GM12891 (cell line): ENCODE data around the gene RAB2B.
"Not testable (repeated sequence)": the region's sequence is repeated elsewhere in the genome, so short reads cannot be mapped to it uniquely, and the experiment has no call there.

Experiments
- DNase-seq: peaks from one replicate; pipeline ENCODE4 v3.0.0; 2011; ENCODE audit warnings: low spot score; ENCODE audit not compliant: insufficient read length
- FAIRE-seq: peaks from 2 replicates; lab custom pipeline; 2011; peaks lifted over from hg19 to GRCh38; lab: Jason Lieb, UNC
- PAX5 ChIP-seq: IDR thresholded peaks from 2 replicates; pipeline ENCODE4 v1.6.1; 2011; ENCODE audit warnings: low read length, moderate library complexity, mild to moderate bottlenecking; ENCODE audit not compliant: insufficient read depth, severe bottlenecking
- POLR2A ChIP-seq: IDR thresholded peaks from 2 replicates; pipeline ENCODE4 v1.6.1; 2011; ENCODE audit warnings: low read depth, low read length, control low read depth
- POLR2AphosphoS5 ChIP-seq: IDR thresholded peaks from 2 replicates; pipeline ENCODE4 v1.6.1; 2011; ENCODE audit warnings: low read depth, low read length, control low read depth
- POU2F2 ChIP-seq: IDR thresholded peaks from 2 replicates; pipeline ENCODE4 v1.6.1; 2011; ENCODE audit warnings: low read depth, mild to moderate bottlenecking, control low read depth, low read length, moderate library complexity
- SPI1 ChIP-seq: IDR thresholded peaks from 2 replicates; pipeline ENCODE4 v1.6.1; 2011; ENCODE audit warnings: low read depth, low read length, control low read depth
- TAF1 ChIP-seq: IDR thresholded peaks from 2 replicates; pipeline ENCODE4 v1.6.1; 2011; ENCODE audit warnings: low read depth, low read length, control low read depth

The RAB2B gene

GRCh38 chr14:21494902-21495762 is 18.4 kb upstream of the RAB2B start:
- no peak for TF ChIP-seq TAF1
- no peak for TF ChIP-seq POU2F2
- TF ChIP-seq PAX5: no peak
- no peak for TF ChIP-seq POLR2A
- no peak for TF ChIP-seq POLR2AphosphoS5
- TF ChIP-seq SPI1: no peak
- no peak for DNase-seq

GRCh38 chr14:21486640-21487087 is 9.9 kb upstream of the RAB2B start:
- DNase-seq (no peak), FAIRE-seq (no peak)
- TF ChIP-seq POU2F2: no peak
- no peak for TF ChIP-seq TAF1
- TF ChIP-seq PAX5: no peak
- TF ChIP-seq POLR2AphosphoS5: no peak
- no peak for TF ChIP-seq SPI1
- no peak for TF ChIP-seq POLR2A

More at GRCh38 chr14:21494902-21495762, 18.4 kb upstream of the RAB2B start:
- no peak for FAIRE-seq

GRCh38 chr14:21476523-21476924 is 235 bp downstream of the RAB2B start:
- FAIRE-seq: no peak
- TF ChIP-seq PAX5 (no peak), POLR2A (peak; percentile 75; the same call in 1 of the 2 replicates)

GRCh38 chr14:21475767-21476522 is 814 bp downstream of the RAB2B start:
- TF ChIP-seq PAX5 (no peak), SPI1 (no peak), POLR2AphosphoS5 (no peak), POLR2A (no peak), POU2F2 (no peak), TAF1 (no peak)
- FAIRE-seq (no peak), DNase-seq (no peak)

More at GRCh38 chr14:21476523-21476924, 235 bp downstream of the RAB2B start:
- peak; percentile 37 for DNase-seq

GRCh38 chr14:21467616-21468015 is 9.1 kb downstream of the RAB2B start:
- FAIRE-seq (no peak), DNase-seq (no peak)
- TF ChIP-seq POLR2A (no peak), SPI1 (no peak), POLR2AphosphoS5 (no peak), PAX5 (no peak), POU2F2 (no peak), TAF1 (no peak)

- TF ChIP-seq POLR2A (peak; percentile 80), PAX5 (no peak), TAF1 (peak; percentile 78), POU2F2 (peak; percentile 33; the same call in 1 of the 2 replicates), POLR2AphosphoS5 (peak; percentile 90), SPI1 (peak; percentile 26; the same call in 1 of the 2 replicates)
- peak; percentile 92 for DNase-seq
- FAIRE-seq: peak; percentile 99
Measured at GRCh38 chr14:21455912-21456667, 20.7 kb downstream of the RAB2B start, which contains the start of gene CHD8. TSS of gene CHD8 (minus strand) at chr14:21456123. CDS start at chr14:21431643, 24,480 bp downstream.

- DNase-seq (no peak), FAIRE-seq (no peak)
- TF ChIP-seq SPI1: no peak
- no peak for TF ChIP-seq TAF1
- no peak for TF ChIP-seq POLR2AphosphoS5
- no peak for TF ChIP-seq PAX5
- no peak for TF ChIP-seq POU2F2
- no peak for TF ChIP-seq POLR2A
Measured at GRCh38 chr14:21455592-21455911, 21.2 kb downstream of the RAB2B start.

GRCh38 chr14:21454843-21455544 is 21.8 kb downstream of the RAB2B start:
- DNase-seq (no peak), FAIRE-seq (peak; percentile 28)
- TF ChIP-seq POLR2AphosphoS5 (no peak), POU2F2 (no peak), TAF1 (no peak), PAX5 (no peak), POLR2A (no peak), SPI1 (no peak)

- no peak for DNase-seq
- FAIRE-seq: no peak
Measured at GRCh38 chr14:21449899-21450216, 26.9 kb downstream of the RAB2B start.

GRCh38 chr14:21442657-21443056 is 34.1 kb downstream of the RAB2B start:
- DNase-seq, FAIRE-seq: not testable (repeated sequence)

More at GRCh38 chr14:21449899-21450216, 26.9 kb downstream of the RAB2B start:
- TF ChIP-seq TAF1 (no peak), POLR2A (no peak), POU2F2 (no peak), PAX5 (no peak), SPI1 (no peak), POLR2AphosphoS5 (no peak)
